ENCODE measurements around the gene FSTL5. TPM values are rescaled to one million over a fixed set of nuclear protein-coding genes. Genes with fewer than 3 reads are reported as not detected.

FSTL5 gene
- total RNA-seq, 5 donors from 2014 or later (not counting 1 experiment from before 2014, with no cell fraction given) = not detected

DNA sequence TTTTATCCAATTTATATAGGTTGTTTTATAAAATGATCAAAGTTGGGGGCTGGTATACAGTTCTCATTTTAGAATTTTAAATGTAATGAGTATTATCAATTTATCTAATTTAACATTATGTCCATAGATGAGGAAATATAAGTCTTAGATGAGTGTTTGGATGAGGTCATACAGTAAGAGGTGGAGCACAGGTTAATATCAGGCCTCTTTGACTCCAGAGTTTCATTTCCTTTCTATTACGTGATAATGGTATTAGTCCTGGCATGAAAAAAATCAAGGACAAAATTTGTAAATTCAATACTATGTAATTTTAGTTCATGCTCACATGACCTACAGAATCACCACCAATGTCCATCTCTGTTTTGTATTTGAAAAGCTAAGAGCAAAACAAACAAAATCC lies 269.8 kb downstream of the FSTL5 start:
- Mint-ChIP-seq H3K36me3 (no peaks in the 10 kb centered on the region), H3K27ac (no peak overlapping the region), H3K9me3 (peaks cover 4 to 6% (median 6%) of the 10 kb centered on the region in 3 donors), H3K4me3 (no peak overlapping the region), H3K4me1 (no peaks in the 10 kb centered on the region), H3K27me3 (no peaks in the 10 kb centered on the region)
- ChIA-PET POLR2A (no interaction called here), CTCF (no interaction called here)
- no peaks in the 10 kb centered on the region for H3K9me3 ChIP-seq
- H3K27ac ChIP-seq (ENCODE audit: low read length) = no peak overlapping the region
- H3K4me1 ChIP-seq (ENCODE audit: control insufficient read depth in 1 of 2, extremely low read depth in 1 of 2, insufficient read depth in 2 of 2, low read length in 2 of 2) = no peaks in the 10 kb centered on the region
- DNase-seq (no peak), ATAC-seq (replicated peaks in 1 of 4) (no peak)
- no peaks in the 10 kb centered on the region for H3K27me3 ChIP-seq (replicated peaks in 1 of 2; ENCODE audit: control insufficient read depth in 2 of 2, extremely low read depth in 1 of 2, insufficient read depth in 2 of 2, low read length in 1 of 2)
- no peak overlapping the region for H3K4me3 ChIP-seq (ENCODE audit: control insufficient read depth in 1 of 2, extremely low read depth in 1 of 2, low read length in 1 of 2)
- no CpG with 5 or more reads among the region's 1 CpG for WGBS (ENCODE audit: insufficient coverage)
- H3K36me3 ChIP-seq (ENCODE audit: control insufficient read depth in 2 of 2, extremely low read depth in 1 of 2, insufficient read depth in 1 of 2, low read length in 1 of 2) = no peaks in the 10 kb centered on the region

DNA sequence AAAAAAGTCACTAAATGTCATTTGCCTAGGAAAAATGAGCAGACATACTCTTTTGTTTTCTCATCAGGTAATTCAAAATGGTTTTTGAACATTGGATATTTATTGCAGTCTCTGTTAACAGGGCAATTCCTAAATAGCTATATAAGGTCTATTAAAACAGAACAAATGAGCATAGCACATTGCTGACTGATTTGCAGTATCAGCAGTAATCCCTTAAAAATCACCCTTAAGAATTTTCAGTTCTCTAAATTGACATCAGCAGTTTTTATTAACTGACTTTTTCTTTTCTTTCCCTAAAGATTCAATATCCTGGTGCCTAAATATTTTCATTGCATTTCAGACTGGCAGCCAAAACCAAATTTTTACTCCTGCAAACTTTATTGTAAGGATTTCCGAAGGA lies 270.2 kb downstream of the FSTL5 start:
- Mint-ChIP-seq H3K27ac (no peak overlapping the region), H3K27me3 (no peaks in the 10 kb centered on the region)
- no peaks in the 10 kb centered on the region for H3K9me3 ChIP-seq

DNA sequence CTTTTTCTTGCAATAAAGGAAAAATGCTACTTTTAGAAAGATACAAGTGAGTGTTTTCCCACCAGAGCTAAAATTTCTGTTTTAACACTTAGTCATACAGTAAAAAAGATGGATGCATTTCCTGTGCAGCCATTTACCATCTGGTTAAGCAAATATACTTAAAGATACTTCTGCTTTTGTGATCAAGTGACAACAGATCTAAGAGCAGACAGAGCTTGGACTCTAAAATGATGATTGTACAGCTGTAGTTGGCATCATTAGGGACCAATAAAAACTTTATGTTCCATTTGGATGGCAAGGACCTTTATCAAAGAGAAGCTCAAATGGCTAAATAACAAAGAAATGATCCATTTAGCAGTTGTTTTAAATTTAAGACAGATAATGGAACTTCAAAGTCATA lies 270.8 kb downstream of the FSTL5 start:
- Histone ChIP-seq H3K27me3 (replicated peaks in 1 of 2; ENCODE audit: control insufficient read depth in 2 of 2, extremely low read depth in 1 of 2, insufficient read depth in 2 of 2, low read length in 1 of 2) (no peaks in the 10 kb centered on the region), H3K4me1 (ENCODE audit: control insufficient read depth in 1 of 2, extremely low read depth in 1 of 2, insufficient read depth in 2 of 2, low read length in 2 of 2) (no peaks in the 10 kb centered on the region), H3K27ac (ENCODE audit: low read length) (no peak overlapping the region), H3K9me3 (no peaks in the 10 kb centered on the region), H3K4me3 (ENCODE audit: control insufficient read depth in 1 of 2, extremely low read depth in 1 of 2, low read length in 1 of 2) (no peak overlapping the region), H3K36me3 (ENCODE audit: control insufficient read depth in 2 of 2, extremely low read depth in 1 of 2, insufficient read depth in 1 of 2, low read length in 1 of 2) (no peaks in the 10 kb centered on the region)
- no peak overlapping the region for H3K27ac Mint-ChIP-seq
- no peaks in the 10 kb centered on the region for H3K36me3 Mint-ChIP-seq
- no peak for DNase-seq
- H3K4me3 Mint-ChIP-seq = no peak overlapping the region
- CTCF ChIA-PET = no interaction called here
- no peaks in the 10 kb centered on the region for H3K4me1 Mint-ChIP-seq
- H3K9me3 Mint-ChIP-seq = peaks cover 0 to 6% (median 6%) of the 10 kb centered on the region in 3 donors
- POLR2A ChIA-PET = no interaction called here
- no peaks in the 10 kb centered on the region for H3K27me3 Mint-ChIP-seq
- ATAC-seq (replicated peaks in 1 of 4) = no peak

More for the DNA sequence above, 270.2 kb downstream of the FSTL5 start:
- Histone ChIP-seq H3K27me3 (replicated peaks in 1 of 2; ENCODE audit: control insufficient read depth in 2 of 2, extremely low read depth in 1 of 2, insufficient read depth in 2 of 2, low read length in 1 of 2) (no peaks in the 10 kb centered on the region), H3K27ac (ENCODE audit: low read length) (no peak overlapping the region), H3K36me3 (ENCODE audit: control insufficient read depth in 2 of 2, extremely low read depth in 1 of 2, insufficient read depth in 1 of 2, low read length in 1 of 2) (no peaks in the 10 kb centered on the region), H3K4me1 (ENCODE audit: control insufficient read depth in 1 of 2, extremely low read depth in 1 of 2, insufficient read depth in 2 of 2, low read length in 2 of 2) (no peaks in the 10 kb centered on the region), H3K4me3 (ENCODE audit: control insufficient read depth in 1 of 2, extremely low read depth in 1 of 2, low read length in 1 of 2) (no peak overlapping the region)
- ChIA-PET POLR2A (no interaction called here), CTCF (no interaction called here)
- H3K4me1 Mint-ChIP-seq = no peaks in the 10 kb centered on the region
- H3K9me3 Mint-ChIP-seq = peaks cover 0 to 6% (median 3%) of the 10 kb centered on the region in 3 donors
- H3K4me3 Mint-ChIP-seq = no peak overlapping the region
- no peaks in the 10 kb centered on the region for H3K36me3 Mint-ChIP-seq
- no peak for DNase-seq
- ATAC-seq (replicated peaks in 1 of 4) = no peak
- WGBS (ENCODE audit: insufficient coverage) = no CpG with 5 or more reads among the region's 1 CpG

DNA sequence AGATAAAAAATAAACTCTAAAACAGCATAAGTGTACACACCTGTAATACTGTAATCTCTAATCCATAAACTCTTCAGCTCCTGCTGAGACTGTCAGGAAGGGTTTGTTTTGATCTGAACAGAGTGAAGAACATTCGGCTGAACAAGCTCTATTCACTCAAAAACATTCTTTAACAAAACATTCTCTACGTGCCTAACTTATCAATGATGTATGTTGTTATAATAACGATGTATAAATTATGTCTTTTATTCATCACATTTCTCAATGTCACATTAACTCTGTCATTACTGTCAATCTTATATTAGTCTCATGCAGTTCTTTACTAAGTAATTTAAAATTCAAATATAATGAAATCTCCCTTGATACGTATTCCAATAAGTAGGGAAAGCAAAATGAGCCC lies 280.6 kb downstream of the FSTL5 start:
- DNase-seq (no peak), ATAC-seq (replicated peaks in 1 of 4) (no peak)
- H3K36me3 ChIP-seq (ENCODE audit: control insufficient read depth in 2 of 2, extremely low read depth in 1 of 2, insufficient read depth in 1 of 2, low read length in 1 of 2) = no peaks in the 10 kb centered on the region
- no peaks in the 10 kb centered on the region for H3K27me3 ChIP-seq (replicated peaks in 1 of 2; ENCODE audit: control insufficient read depth in 2 of 2, extremely low read depth in 1 of 2, insufficient read depth in 2 of 2, low read length in 1 of 2)
- ChIA-PET CTCF (interaction anchor here in 1 of 2 donors (0.5 kb wide), 1 partner anchor 65 kb away, joined by 8 read pairs; no protein-coding TSS in a partner anchor), POLR2A (no interaction called here)
- H3K4me3 ChIP-seq (ENCODE audit: control insufficient read depth in 1 of 2, extremely low read depth in 1 of 2, low read length in 1 of 2) = no peak overlapping the region
- Mint-ChIP-seq H3K9me3 (peaks cover 5 to 13% (median 8%) of the 10 kb centered on the region in 3 donors), H3K27me3 (no peaks in the 10 kb centered on the region), H3K27ac (no peak overlapping the region), H3K4me1 (no peaks in the 10 kb centered on the region), H3K4me3 (no peak overlapping the region), H3K36me3 (no peaks in the 10 kb centered on the region)
- no CpG with 5 or more reads among the region's 4 CpGs for WGBS (ENCODE audit: insufficient coverage)
- H3K27ac ChIP-seq (ENCODE audit: low read length) = no peak overlapping the region
- no peaks in the 10 kb centered on the region for H3K9me3 ChIP-seq
- H3K4me1 ChIP-seq (ENCODE audit: control insufficient read depth in 1 of 2, extremely low read depth in 1 of 2, insufficient read depth in 2 of 2, low read length in 2 of 2) = no peaks in the 10 kb centered on the region

DNA sequence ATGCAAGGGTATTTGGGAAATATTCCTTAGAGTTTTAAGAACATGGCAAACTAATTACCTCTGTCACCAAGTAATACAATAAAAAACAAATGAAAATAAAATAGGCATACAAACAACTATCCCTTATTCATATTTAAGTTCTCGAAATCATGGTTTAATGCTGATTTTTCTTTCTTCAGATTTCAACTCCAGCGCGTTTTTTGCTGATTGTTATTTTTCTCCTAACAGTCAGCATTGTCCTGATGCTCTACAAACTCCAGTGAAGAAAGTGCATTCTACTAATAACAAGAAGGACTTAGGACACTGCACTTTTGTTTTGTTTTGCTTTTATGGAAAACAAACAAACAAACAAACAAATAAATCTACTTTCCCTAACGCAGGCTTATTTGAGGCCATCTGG lies 282.4 kb downstream of the FSTL5 start:
- Mint-ChIP-seq H3K27me3 (no peaks in the 10 kb centered on the region), H3K4me1 (no peaks in the 10 kb centered on the region), H3K36me3 (no peaks in the 10 kb centered on the region), H3K27ac (no peak overlapping the region), H3K4me3 (no peak overlapping the region), H3K9me3 (peaks cover 3 to 8% (median 6%) of the 10 kb centered on the region in 3 donors)
- DNase-seq (no peak), ATAC-seq (replicated peaks in 1 of 4) (no peak)
- Histone ChIP-seq H3K4me1 (ENCODE audit: control insufficient read depth in 1 of 2, extremely low read depth in 1 of 2, insufficient read depth in 2 of 2, low read length in 2 of 2) (no peaks in the 10 kb centered on the region), H3K4me3 (ENCODE audit: control insufficient read depth in 1 of 2, extremely low read depth in 1 of 2, low read length in 1 of 2) (no peak overlapping the region), H3K27me3 (replicated peaks in 1 of 2; ENCODE audit: control insufficient read depth in 2 of 2, extremely low read depth in 1 of 2, insufficient read depth in 2 of 2, low read length in 1 of 2) (no peaks in the 10 kb centered on the region), H3K9me3 (no peaks in the 10 kb centered on the region), H3K36me3 (ENCODE audit: control insufficient read depth in 2 of 2, extremely low read depth in 1 of 2, insufficient read depth in 1 of 2, low read length in 1 of 2) (no peaks in the 10 kb centered on the region), H3K27ac (ENCODE audit: low read length) (no peak overlapping the region)
- POLR2A ChIA-PET = no interaction called here
- WGBS (ENCODE audit: insufficient coverage) = 30% methylated on average over 2 of the region's 4 CpGs
- CTCF ChIA-PET = no interaction called here

DNA sequence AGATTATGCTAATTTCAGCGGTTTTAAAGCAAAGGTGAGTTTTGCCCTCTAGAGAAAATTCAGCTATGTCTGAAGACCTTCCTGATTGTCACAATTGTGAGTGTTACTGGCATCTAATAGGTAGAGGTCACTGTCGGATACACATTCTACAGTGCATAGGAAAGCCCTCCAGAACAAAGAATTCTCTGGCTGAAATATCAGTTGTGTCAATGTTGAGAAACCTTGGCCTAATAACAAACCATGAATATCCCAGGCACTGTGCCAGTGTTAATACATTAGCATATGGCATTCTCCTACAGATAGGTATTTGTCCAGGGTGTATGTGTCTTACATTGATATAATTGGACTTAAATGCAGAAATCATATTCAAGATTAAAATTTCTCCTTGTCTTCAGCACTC lies 294.3 kb downstream of the FSTL5 start:
- Mint-ChIP-seq H3K36me3 (no peaks in the 10 kb centered on the region), H3K4me3 (no peak overlapping the region), H3K4me1 (no peaks in the 10 kb centered on the region), H3K9me3 (peaks cover 8 to 13% (median 12%) of the 10 kb centered on the region in 3 donors), H3K27me3 (no peaks in the 10 kb centered on the region), H3K27ac (no peak overlapping the region)
- POLR2A ChIA-PET = no interaction called here
- no peak overlapping the region for H3K4me3 ChIP-seq (ENCODE audit: control insufficient read depth in 1 of 2, extremely low read depth in 1 of 2, low read length in 1 of 2)
- H3K36me3 ChIP-seq (ENCODE audit: control insufficient read depth in 2 of 2, extremely low read depth in 1 of 2, insufficient read depth in 1 of 2, low read length in 1 of 2) = no peaks in the 10 kb centered on the region
- no peaks in the 10 kb centered on the region for H3K9me3 ChIP-seq
- CTCF ChIA-PET = no interaction called here
- H3K27me3 ChIP-seq (replicated peaks in 1 of 2; ENCODE audit: control insufficient read depth in 2 of 2, extremely low read depth in 1 of 2, insufficient read depth in 2 of 2, low read length in 1 of 2) = no peaks in the 10 kb centered on the region
- DNase-seq (no peak), ATAC-seq (replicated peaks in 1 of 4) (no peak)
- no peak overlapping the region for H3K27ac ChIP-seq (ENCODE audit: low read length)
- no peaks in the 10 kb centered on the region for H3K4me1 ChIP-seq (ENCODE audit: control insufficient read depth in 1 of 2, extremely low read depth in 1 of 2, insufficient read depth in 2 of 2, low read length in 2 of 2)
- WGBS (ENCODE audit: insufficient coverage) = no CpG with 5 or more reads among the region's 2 CpGs

DNA sequence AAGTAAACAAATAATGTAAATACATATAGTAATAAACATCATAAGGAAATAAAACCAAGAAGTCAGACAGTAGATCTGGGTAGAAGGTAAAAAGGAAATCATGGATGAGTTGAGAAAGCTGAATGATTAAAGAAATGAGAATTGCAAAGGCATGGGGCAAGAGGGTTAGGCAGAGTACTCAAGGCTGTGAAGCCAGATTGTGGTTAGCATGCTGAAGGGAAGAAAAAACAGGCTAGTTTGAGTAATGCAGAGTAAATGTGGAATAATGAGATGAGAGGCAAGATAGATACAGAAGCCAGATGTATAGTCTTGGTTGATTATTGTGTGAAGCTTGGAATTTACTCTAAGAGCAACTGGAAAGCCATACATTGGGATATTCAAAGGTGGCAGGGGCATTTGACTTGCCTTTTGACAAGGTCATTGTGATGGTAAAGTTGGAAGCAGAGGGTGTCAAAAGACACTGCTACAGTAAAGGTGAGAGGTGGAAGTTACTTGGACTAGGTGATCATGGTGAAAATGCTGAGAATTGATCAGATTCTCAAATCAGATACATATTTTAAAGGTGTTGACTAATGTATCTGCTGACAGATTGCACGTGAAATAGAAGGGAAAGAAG lies 307.0 kb downstream of the FSTL5 start:
- Mint-ChIP-seq H3K4me3 (no peak overlapping the region), H3K4me1 (no peaks in the 10 kb centered on the region), H3K27ac (no peak overlapping the region), H3K36me3 (no peaks in the 10 kb centered on the region), H3K9me3 (peaks cover 8 to 15% (median 11%) of the 10 kb centered on the region in 3 donors), H3K27me3 (no peaks in the 10 kb centered on the region)
- Histone ChIP-seq H3K4me3 (ENCODE audit: control insufficient read depth in 1 of 2, extremely low read depth in 1 of 2, low read length in 1 of 2) (no peak overlapping the region), H3K9me3 (no peaks in the 10 kb centered on the region), H3K4me1 (ENCODE audit: control insufficient read depth in 1 of 2, extremely low read depth in 1 of 2, insufficient read depth in 2 of 2, low read length in 2 of 2) (no peaks in the 10 kb centered on the region), H3K27ac (ENCODE audit: low read length) (no peak overlapping the region), H3K27me3 (replicated peaks in 1 of 2; ENCODE audit: control insufficient read depth in 2 of 2, extremely low read depth in 1 of 2, insufficient read depth in 2 of 2, low read length in 1 of 2) (no peaks in the 10 kb centered on the region), H3K36me3 (ENCODE audit: control insufficient read depth in 2 of 2, extremely low read depth in 1 of 2, insufficient read depth in 1 of 2, low read length in 1 of 2) (no peaks in the 10 kb centered on the region)
- CTCF ChIA-PET = no interaction called here
- DNase-seq (no peak), ATAC-seq (replicated peaks in 1 of 4) (no peak)
- WGBS (ENCODE audit: insufficient coverage) = no CpG with 5 or more reads among the region's 1 CpG
- POLR2A ChIA-PET = no interaction called here

All from T-cell (primary cell).